ENCODE results near the gene BMAL1.

DNA sequence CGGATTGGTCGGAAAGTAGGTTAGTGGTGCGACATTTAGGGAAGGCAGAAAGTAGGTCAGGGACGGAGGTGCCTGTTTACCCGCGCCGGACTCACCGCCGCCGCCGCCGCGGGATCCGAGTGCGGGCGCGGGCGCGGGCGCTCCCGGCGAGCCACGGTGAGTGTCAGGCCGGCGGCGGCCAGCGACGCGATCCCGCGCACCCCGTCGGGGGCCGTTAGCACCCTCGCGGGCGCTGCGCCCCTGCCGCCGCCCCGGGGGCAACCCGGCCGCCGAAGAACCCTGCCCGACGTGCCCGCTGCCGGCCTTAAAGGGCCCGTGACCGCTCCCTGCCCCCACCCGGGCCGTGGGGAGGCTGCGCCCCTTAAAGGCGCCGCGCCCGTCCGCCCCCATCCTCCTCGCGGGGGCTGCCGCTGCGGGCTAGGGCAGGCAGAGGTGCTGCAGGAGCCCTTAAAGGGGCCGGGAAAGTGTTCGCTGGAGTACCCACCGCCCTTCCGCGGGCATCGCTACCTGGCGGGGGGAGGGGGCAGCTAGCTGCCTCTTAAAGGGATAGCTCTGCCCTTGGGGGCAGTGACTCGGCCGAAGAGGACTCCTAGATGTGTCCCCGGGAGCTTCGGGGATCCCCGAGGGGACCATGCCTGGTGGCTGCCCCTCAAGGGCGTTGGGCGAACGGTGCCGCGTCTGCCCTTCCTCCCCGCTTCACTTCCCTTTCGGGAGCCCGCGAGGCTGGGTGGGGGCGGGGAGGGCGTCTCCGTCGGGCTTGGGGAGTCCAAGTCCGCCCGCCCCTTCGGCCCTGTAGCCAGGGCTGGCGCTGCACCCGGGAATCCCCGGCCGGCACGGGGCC, at the start of gene BMAL1:
- TF ChIP-seq, protein P1, sequence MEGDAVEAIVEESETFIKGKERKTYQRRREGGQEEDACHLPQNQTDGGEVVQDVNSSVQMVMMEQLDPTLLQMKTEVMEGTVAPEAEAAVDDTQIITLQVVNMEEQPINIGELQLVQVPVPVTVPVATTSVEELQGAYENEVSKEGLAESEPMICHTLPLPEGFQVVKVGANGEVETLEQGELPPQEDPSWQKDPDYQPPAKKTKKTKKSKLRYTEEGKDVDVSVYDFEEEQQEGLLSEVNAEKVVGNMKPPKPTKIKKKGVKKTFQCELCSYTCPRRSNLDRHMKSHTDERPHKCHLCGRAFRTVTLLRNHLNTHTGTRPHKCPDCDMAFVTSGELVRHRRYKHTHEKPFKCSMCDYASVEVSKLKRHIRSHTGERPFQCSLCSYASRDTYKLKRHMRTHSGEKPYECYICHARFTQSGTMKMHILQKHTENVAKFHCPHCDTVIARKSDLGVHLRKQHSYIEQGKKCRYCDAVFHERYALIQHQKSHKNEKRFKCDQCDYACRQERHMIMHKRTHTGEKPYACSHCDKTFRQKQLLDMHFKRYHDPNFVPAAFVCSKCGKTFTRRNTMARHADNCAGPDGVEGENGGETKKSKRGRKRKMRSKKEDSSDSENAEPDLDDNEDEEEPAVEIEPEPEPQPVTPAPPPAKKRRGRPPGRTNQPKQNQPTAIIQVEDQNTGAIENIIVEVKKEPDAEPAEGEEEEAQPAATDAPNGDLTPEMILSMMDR (conservative IDR thresholded peaks at IDR 0.05; ENCODE audit: low read depth, low read length) = no peak
- no peak for TF ChIP-seq EZH2 (IDR thresholded peaks at IDR 0.05; ENCODE audit: low read length, unreplicated experiment)
